HEK293T (cell line): ENCODE data around the gene RNU1-1.

Source experiments
- ARNT ChIP-seq: fragments of 450-650 bp; IDR thresholded peaks from 2 replicates; pipeline ENCODE4 v1.6.1; 2017; ENCODE audit warnings: mild to moderate bottlenecking
- BHLHE40 ChIP-seq: fragments of 450-650 bp; IDR thresholded peaks from 2 replicates; pipeline ENCODE4 v1.6.1; 2016; ENCODE audit warnings: mild to moderate bottlenecking, moderate library complexity, borderline replicate concordance
- ELF4 ChIP-seq: fragments of 450-650 bp; IDR thresholded peaks from 2 replicates; pipeline ENCODE4 v1.6.1; 2017; ENCODE audit warnings: antibody characterized with exemption
- FOXK2 ChIP-seq: fragments of 450-650 bp; IDR thresholded peaks from 2 replicates; pipeline ENCODE4 v1.6.1; 2016; ENCODE audit warnings: mild to moderate bottlenecking
- FOXM1 ChIP-seq: fragments of 450-650 bp; IDR thresholded peaks from 2 replicates; pipeline ENCODE4 v1.6.1; 2017; ENCODE audit warnings: mild to moderate bottlenecking, borderline replicate concordance
- HDGF ChIP-seq: fragments of 450-650 bp; IDR thresholded peaks from 2 replicates; pipeline ENCODE4 v1.6.1; 2017; ENCODE audit warnings: antibody characterized with exemption, borderline replicate concordance
- LEF1 ChIP-seq: fragments of 450-650 bp; IDR thresholded peaks from 2 replicates; pipeline ENCODE4 v1.6.1; 2017; ENCODE audit warnings: mild to moderate bottlenecking, borderline replicate concordance
- NFRKB ChIP-seq: fragments of 450-650 bp; IDR thresholded peaks from 2 replicates; pipeline ENCODE4 v1.6.1; 2016; ENCODE audit warnings: mild to moderate bottlenecking, moderate library complexity
- SP1 ChIP-seq: fragments of 450-650 bp; IDR thresholded peaks from 2 replicates; pipeline ENCODE4 v1.6.1; 2017
- SUZ12 ChIP-seq: fragments of 450-650 bp; IDR thresholded peaks from 2 replicates; pipeline ENCODE4 v1.6.1; 2016; ENCODE audit warnings: mild to moderate bottlenecking
- TARDBP ChIP-seq: fragments of 450-650 bp; IDR thresholded peaks from 2 replicates; pipeline ENCODE4 v1.6.1; 2016
- ZNF384 ChIP-seq: fragments of 450-650 bp; IDR thresholded peaks from 2 replicates; pipeline ENCODE4 v1.6.1; 2016
- TF ChIP-seq, protein P1 (sequence below): fragments of 450-650 bp; IDR thresholded peaks from 2 replicates; pipeline ENCODE4 v1.6.1; 2016

DNA sequence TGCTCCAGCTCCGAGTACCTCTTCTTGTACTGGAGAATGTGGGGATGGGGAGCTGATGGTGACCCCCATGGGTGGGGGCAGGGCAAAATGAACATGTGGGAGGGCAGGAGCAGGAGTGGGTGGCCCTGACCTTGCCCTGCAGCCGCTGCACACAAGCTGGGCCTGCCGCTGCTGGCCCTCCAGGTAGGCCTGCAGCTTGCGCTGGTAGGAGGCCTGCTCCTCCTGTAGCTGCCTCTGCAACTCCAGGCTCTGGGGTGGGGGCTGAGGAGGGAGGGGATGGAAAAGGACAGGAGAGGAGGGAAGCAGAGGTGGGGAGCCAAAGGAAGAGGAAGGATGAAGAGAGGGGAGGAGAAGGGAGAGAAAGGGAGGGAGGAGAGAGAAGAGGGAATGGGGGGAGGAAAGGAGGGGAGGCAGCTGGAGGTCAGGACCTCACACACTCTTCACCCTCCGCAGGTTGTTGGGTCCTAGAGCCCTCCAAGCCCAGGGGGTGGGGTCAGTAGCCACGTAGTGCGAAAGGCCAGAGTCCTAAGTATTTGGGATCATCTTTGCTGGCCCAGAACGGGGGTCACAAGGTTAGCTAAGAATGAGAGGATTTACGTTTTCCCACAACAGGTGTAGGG is 22.9 kb downstream of the RNU1-1 start:
- no peak for TF ChIP-seq SP1
- TF ChIP-seq FOXK2 = no peak
- no peak for TF ChIP-seq ARNT
- no peak for TF ChIP-seq SUZ12
- no peak for TF ChIP-seq ZNF384
- TF ChIP-seq FOXM1 = no peak
- TF ChIP-seq LEF1 = no peak
- no peak for TF ChIP-seq NFRKB
- no peak for TF ChIP-seq TARDBP
- no peak for TF ChIP-seq HDGF
- no peak for TF ChIP-seq BHLHE40
- no peak for TF ChIP-seq ELF4
- TF ChIP-seq, protein P1, sequence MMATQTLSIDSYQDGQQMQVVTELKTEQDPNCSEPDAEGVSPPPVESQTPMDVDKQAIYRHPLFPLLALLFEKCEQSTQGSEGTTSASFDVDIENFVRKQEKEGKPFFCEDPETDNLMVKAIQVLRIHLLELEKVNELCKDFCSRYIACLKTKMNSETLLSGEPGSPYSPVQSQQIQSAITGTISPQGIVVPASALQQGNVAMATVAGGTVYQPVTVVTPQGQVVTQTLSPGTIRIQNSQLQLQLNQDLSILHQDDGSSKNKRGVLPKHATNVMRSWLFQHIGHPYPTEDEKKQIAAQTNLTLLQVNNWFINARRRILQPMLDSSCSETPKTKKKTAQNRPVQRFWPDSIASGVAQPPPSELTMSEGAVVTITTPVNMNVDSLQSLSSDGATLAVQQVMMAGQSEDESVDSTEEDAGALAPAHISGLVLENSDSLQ = no peak
